Astrocyte (in vitro differentiated cells and primary cell): Measurements from ENCODE around the gene MEIOB. TPM values are rescaled to one million over a fixed set of nuclear protein-coding genes. Genes with fewer than 3 reads are reported as not detected.

Source experiments
- DNase-seq: peaks from one replicate; pipeline ENCODE4 v3.0.0-alpha.2; 2010; ENCODE audit warnings: low read depth
- FAIRE-seq: peaks from 2 replicates; lab custom pipeline; 2011; peaks lifted over from hg19 to GRCh38; lab: Jason Lieb, UNC
- H2AFZ ChIP-seq: 2 replicates; pipeline ENCODE4 v1.6.0; 2012; ENCODE audit warnings: low read depth, low read length, inconsistent platforms
- H3K27ac ChIP-seq: 2 replicates; pipeline ENCODE4 v1.5.1; 2011; ENCODE audit warnings: low read depth, low read length, inconsistent platforms
- H3K27me3 ChIP-seq: 2 replicates; pipeline ENCODE4 v1.6.0; 2011; ENCODE audit warnings: low read length, inconsistent platforms; ENCODE audit not compliant: insufficient read depth
- H3K36me3 ChIP-seq: 2 replicates; pipeline ENCODE4 v1.5.1; 2011; ENCODE audit warnings: low read length, inconsistent platforms; ENCODE audit not compliant: insufficient read depth
- H3K4me1 ChIP-seq: 2 replicates; pipeline ENCODE4 v1.5.1; 2011; ENCODE audit warnings: low read length, inconsistent platforms; ENCODE audit not compliant: insufficient read depth
- H3K4me2 ChIP-seq: 2 replicates; pipeline ENCODE4 v1.6.0; 2012; ENCODE audit warnings: low read length, inconsistent platforms
- H3K4me3 ChIP-seq: 2 replicates; pipeline ENCODE4 v1.5.1; 2011; ENCODE audit warnings: low read depth, mild to moderate bottlenecking, low read length, inconsistent platforms; ENCODE audit not compliant: insufficient read depth
- H3K79me2 ChIP-seq: 2 replicates; pipeline ENCODE4 v1.6.0; 2012; ENCODE audit warnings: mild to moderate bottlenecking, low read length, inconsistent platforms; ENCODE audit not compliant: insufficient read depth
- H3K9ac ChIP-seq: 2 replicates; pipeline ENCODE4 v1.6.0; 2012; ENCODE audit warnings: mild to moderate bottlenecking, low read length, inconsistent platforms
- H3K9me3 ChIP-seq: 2 replicates; pipeline ENCODE4 v1.5.1; 2012; ENCODE audit warnings: low read depth, mild to moderate bottlenecking, low read length, inconsistent platforms; ENCODE audit not compliant: insufficient read depth
- H4K20me1 ChIP-seq: 2 replicates; pipeline ENCODE4 v1.6.0; 2012; ENCODE audit warnings: low read length, inconsistent platforms; ENCODE audit not compliant: insufficient read depth
- H3K27ac Mint-ChIP-seq: one replicate; pipeline ENCODE4 v1.8.0; 2021; ENCODE audit warnings: mild to moderate bottlenecking, mixed read lengths; ENCODE audit not compliant: unreplicated experiment
- H3K27me3 Mint-ChIP-seq: one replicate; pipeline ENCODE4 v1.8.0; 2021; ENCODE audit warnings: low read depth, mixed read lengths; ENCODE audit not compliant: unreplicated experiment
- H3K36me3 Mint-ChIP-seq: one replicate; pipeline ENCODE4 v1.8.0; 2021; ENCODE audit warnings: low read depth, mixed read lengths; ENCODE audit not compliant: unreplicated experiment
- H3K4me1 Mint-ChIP-seq: one replicate; pipeline ENCODE4 v1.8.0; 2021; ENCODE audit warnings: low read depth, mixed read lengths; ENCODE audit not compliant: unreplicated experiment
- H3K4me3 Mint-ChIP-seq: one replicate; pipeline ENCODE4 v1.8.0; 2021; ENCODE audit warnings: mild to moderate bottlenecking, moderate library complexity, mixed read lengths; ENCODE audit not compliant: unreplicated experiment
- H3K9me3 Mint-ChIP-seq: one replicate; pipeline ENCODE4 v1.8.0; 2021; ENCODE audit warnings: mild to moderate bottlenecking, mixed read lengths; ENCODE audit not compliant: unreplicated experiment
- CTCF ChIP-seq: IDR thresholded peaks from 2 replicates; pipeline ENCODE4 v1.5.1; 2011; ENCODE audit warnings: low read depth, mild to moderate bottlenecking, inconsistent platforms, low read length, moderate library complexity; ENCODE audit not compliant: insufficient read depth
- EZH2 ChIP-seq: IDR thresholded peaks from 2 replicates; pipeline ENCODE4 v1.6.1; 2012; ENCODE audit warnings: mild to moderate bottlenecking, low read length, inconsistent platforms; ENCODE audit not compliant: insufficient read depth
- total RNA-seq: library from RNA; stranded (reverse); gene quantifications from 2 replicates; pipeline ENCODE4 v1.2.1, GENCODE V29; 2021

MEIOB gene
- total RNA-seq, 1 donor from 2014 or later: 0.16 TPM

GRCh38 chr16:1822801-1823200 lies 49.2 kb downstream of the MEIOB start:
- FAIRE-seq (no peak), DNase-seq (no peak)
- Histone ChIP-seq H2AFZ (no peak overlapping the region), H3K36me3 (no peaks in the 10 kb centered on the region), H3K4me3 (no peak overlapping the region), H3K4me2 (no peak overlapping the region), H3K27me3 (no peaks in the 10 kb centered on the region), H3K27ac (no peak overlapping the region), H3K79me2 (peaks cover 13% of the 10 kb centered on the region), H3K9me3 (no peaks in the 10 kb centered on the region), H3K4me1 (peaks cover 5% of the 10 kb centered on the region), H4K20me1 (peaks cover 11% of the 10 kb centered on the region), H3K9ac (no peak overlapping the region)
- peaks cover 3% of the 10 kb centered on the region for H3K36me3 Mint-ChIP-seq
- H3K4me1 Mint-ChIP-seq: no peaks in the 10 kb centered on the region
- H3K27me3 Mint-ChIP-seq: no peaks in the 10 kb centered on the region
- no peak for TF ChIP-seq EZH2
- no peak for TF ChIP-seq CTCF
- no peak overlapping the region for H3K27ac Mint-ChIP-seq
- H3K4me3 Mint-ChIP-seq: no peak overlapping the region
- H3K9me3 Mint-ChIP-seq: no peaks in the 10 kb centered on the region

GRCh38 chr16:1821861-1822611 lies 49.9 kb downstream of the MEIOB start:
- H3K27me3 ChIP-seq: no peaks in the 10 kb centered on the region
- Mint-ChIP-seq H3K4me1 (no peaks in the 10 kb centered on the region), H3K27ac (no peak overlapping the region), H3K4me3 (no peak overlapping the region), H3K9me3 (no peaks in the 10 kb centered on the region), H3K27me3 (no peaks in the 10 kb centered on the region), H3K36me3 (peaks cover 5% of the 10 kb centered on the region)
- H3K9me3 ChIP-seq: no peaks in the 10 kb centered on the region
- no peak overlapping the region for H3K9ac ChIP-seq
- no peak overlapping the region for H3K4me3 ChIP-seq
- no peak for TF ChIP-seq CTCF
- no peak for TF ChIP-seq EZH2
- FAIRE-seq: no peak
- H3K4me2 ChIP-seq: no peak overlapping the region
- no peaks in the 10 kb centered on the region for H3K36me3 ChIP-seq
- no peak for DNase-seq
- no peak overlapping the region for H2AFZ ChIP-seq
- H3K79me2 ChIP-seq: peaks cover 6% of the 10 kb centered on the region
- peaks cover 5% of the 10 kb centered on the region for H3K4me1 ChIP-seq
- H4K20me1 ChIP-seq: peaks cover 11% of the 10 kb centered on the region
- no peak overlapping the region for H3K27ac ChIP-seq

- H3K4me3 Mint-ChIP-seq: no peak overlapping the region
Observed at GRCh38 chr16:1820946-1821290, 51.0 kb downstream of the MEIOB start.

More at GRCh38 chr16:1820946-1821290, 51.0 kb downstream of the MEIOB start:
- DNase-seq: no peak
- Histone ChIP-seq H3K79me2 (peaks cover 6% of the 10 kb centered on the region), H4K20me1 (peaks cover 11% of the 10 kb centered on the region), H3K27ac (no peak overlapping the region), H3K4me1 (peaks cover 5% of the 10 kb centered on the region), H2AFZ (no peak overlapping the region), H3K4me2 (no peak overlapping the region), H3K9me3 (no peaks in the 10 kb centered on the region), H3K27me3 (no peaks in the 10 kb centered on the region), H3K36me3 (no peaks in the 10 kb centered on the region), H3K9ac (no peak overlapping the region), H3K4me3 (no peak overlapping the region)
- Mint-ChIP-seq H3K36me3 (peaks cover 5% of the 10 kb centered on the region), H3K27me3 (no peaks in the 10 kb centered on the region), H3K9me3 (no peaks in the 10 kb centered on the region), H3K27ac (no peak overlapping the region), H3K4me1 (no peaks in the 10 kb centered on the region)
- FAIRE-seq: no peak
- TF ChIP-seq CTCF (no peak), EZH2 (no peak)
